Nucleus accumbens (tissue), 56 donors: ENCODE results near the gene SPRR3.

Source experiments
- DNase-seq, 56 donors: peaks; one replicate each; lab custom pipeline; 2025; lab: John Stamatoyannopoulos, UW

Gene SPRR3

GRCh38 chr1:153001382-153001781 lies at the start of gene SPRR3:
TSS of gene SPRR3 (plus strand) at chr1:153001749. CDS start at chr1:153003021, 1,272 bp downstream.
- no peak for DNase-seq

- DNase-seq: no peak
Observed at GRCh38 chr1:152953761-152954160, 47.8 kb upstream of the SPRR3 start.

GRCh38 chr1:152954436-152954835 lies 47.1 kb upstream of the SPRR3 start:
- DNase-seq: no peak

- DNase-seq: no peak
Observed at GRCh38 chr1:152957561-152957960, 44.0 kb upstream of the SPRR3 start.

GRCh38 chr1:152959273-152959672 lies 42.3 kb upstream of the SPRR3 start:
- DNase-seq: no peak

- DNase-seq: no peak
Observed at GRCh38 chr1:152959801-152960451, 41.6 kb upstream of the SPRR3 start.

GRCh38 chr1:152960452-152961044 lies 41.0 kb upstream of the SPRR3 start:
- no peak for DNase-seq

- no peak for DNase-seq
Observed at GRCh38 chr1:152961226-152961891, 40.2 kb upstream of the SPRR3 start.

GRCh38 chr1:152962876-152963415 lies 38.6 kb upstream of the SPRR3 start:
- no peak for DNase-seq

GRCh38 chr1:152964536-152964935 lies 37.0 kb upstream of the SPRR3 start:
- DNase-seq: no peak

- no peak for DNase-seq
Observed at GRCh38 chr1:152965853-152966252, 35.7 kb upstream of the SPRR3 start.

GRCh38 chr1:152967201-152967600 lies 34.3 kb upstream of the SPRR3 start:
- no peak for DNase-seq

- no peak for DNase-seq
Observed at GRCh38 chr1:152968248-152968647, 33.3 kb upstream of the SPRR3 start.

- DNase-seq: no peak
Observed at GRCh38 chr1:152969036-152969435, 32.5 kb upstream of the SPRR3 start.

GRCh38 chr1:152970495-152970894 lies 31.1 kb upstream of the SPRR3 start, which contains the start of gene SPRR4:
TSS of gene SPRR4 (plus strand) at chr1:152970648. CDS start at chr1:152971891, 1,243 bp downstream.
- no peak for DNase-seq

- no peak for DNase-seq
Observed at GRCh38 chr1:152972196-152972886, 29.2 kb upstream of the SPRR3 start.

- no peak for DNase-seq
Observed at GRCh38 chr1:152976688-152977087, 24.9 kb upstream of the SPRR3 start.

- no peak for DNase-seq
Observed at GRCh38 chr1:152977614-152978013, 23.9 kb upstream of the SPRR3 start.

- no peak for DNase-seq
Observed at GRCh38 chr1:152980676-152981075, 20.9 kb upstream of the SPRR3 start.

- DNase-seq: no peak
Observed at GRCh38 chr1:152981146-152981871, 20.2 kb upstream of the SPRR3 start.
